ENCODE measurements around the gene ZNF768. TPM values are rescaled to one million over a fixed set of nuclear protein-coding genes. Genes with fewer than 3 reads are reported as not detected.

The ZNF768 gene
- total RNA-seq, 1 experiment from 2014 or later, result 59.7 TPM

DNA sequence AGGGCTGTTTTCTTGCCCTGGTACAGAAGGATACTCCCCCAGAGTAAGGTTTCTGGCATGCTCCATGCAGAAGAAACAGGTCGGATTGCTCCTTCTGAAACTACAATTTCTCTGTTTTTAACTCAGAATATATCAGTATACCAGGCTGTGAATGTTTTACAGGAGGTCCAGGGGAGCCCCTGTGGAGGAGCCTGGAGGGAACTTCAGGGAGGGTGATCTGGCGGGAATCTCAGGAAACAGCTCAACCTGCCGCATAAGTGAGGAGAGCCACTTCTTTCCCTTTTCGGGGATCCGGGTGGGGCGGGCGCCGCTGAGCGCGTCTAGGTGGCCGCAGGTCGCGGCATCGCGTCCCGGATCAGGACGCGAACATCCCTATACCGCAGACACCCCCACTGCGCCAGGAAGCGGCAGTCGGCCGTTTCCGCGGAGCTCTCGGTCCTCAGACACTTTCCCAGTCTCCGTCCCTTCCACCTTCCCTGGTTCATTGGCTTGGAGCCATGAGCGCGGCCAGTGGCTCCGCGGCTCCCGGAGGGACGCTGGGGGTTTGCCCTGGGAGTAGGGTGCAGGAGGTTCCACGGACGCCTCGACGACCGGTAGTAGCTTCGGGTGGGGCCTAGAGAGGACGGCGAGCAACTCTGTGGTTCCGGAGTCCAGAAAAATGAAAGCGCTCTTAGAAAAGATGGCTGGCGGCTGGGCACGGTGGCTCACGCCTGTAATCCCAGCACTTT lies 34.9 kb upstream of the ZNF768 start:
- Histone ChIP-seq H3K27ac (no peak overlapping the region), H3K27me3 (no peaks in the 10 kb centered on the region), H3K4me1 (no peaks in the 10 kb centered on the region), H3K36me3 (no peaks in the 10 kb centered on the region), H3K4me3 (no peak overlapping the region), H3K9me3 (replicated peaks) (no peaks in the 10 kb centered on the region)
- DNase-seq, result no peak

DNA sequence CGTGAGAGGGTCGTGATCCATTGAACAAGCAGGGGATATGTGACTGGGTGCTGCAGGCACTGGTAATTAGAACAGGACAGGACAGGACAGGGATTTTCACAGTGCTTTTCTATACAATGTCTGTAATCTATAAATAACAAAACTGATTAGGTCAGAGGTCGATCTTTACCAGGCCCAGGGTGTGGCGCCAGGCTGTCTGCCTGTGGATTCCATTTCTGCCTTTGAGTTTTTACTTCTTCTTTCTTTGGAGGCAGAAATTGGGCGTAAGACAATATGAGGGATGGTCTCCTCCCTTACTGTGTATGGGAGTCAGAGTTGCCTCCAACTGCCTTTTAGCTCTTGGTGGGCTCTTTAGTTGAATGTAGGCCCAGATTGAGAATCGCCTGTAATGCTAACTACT lies 33.3 kb upstream of the ZNF768 start:
- DNase-seq, result no peak
- no peak overlapping the region for H3K27ac ChIP-seq

DNA sequence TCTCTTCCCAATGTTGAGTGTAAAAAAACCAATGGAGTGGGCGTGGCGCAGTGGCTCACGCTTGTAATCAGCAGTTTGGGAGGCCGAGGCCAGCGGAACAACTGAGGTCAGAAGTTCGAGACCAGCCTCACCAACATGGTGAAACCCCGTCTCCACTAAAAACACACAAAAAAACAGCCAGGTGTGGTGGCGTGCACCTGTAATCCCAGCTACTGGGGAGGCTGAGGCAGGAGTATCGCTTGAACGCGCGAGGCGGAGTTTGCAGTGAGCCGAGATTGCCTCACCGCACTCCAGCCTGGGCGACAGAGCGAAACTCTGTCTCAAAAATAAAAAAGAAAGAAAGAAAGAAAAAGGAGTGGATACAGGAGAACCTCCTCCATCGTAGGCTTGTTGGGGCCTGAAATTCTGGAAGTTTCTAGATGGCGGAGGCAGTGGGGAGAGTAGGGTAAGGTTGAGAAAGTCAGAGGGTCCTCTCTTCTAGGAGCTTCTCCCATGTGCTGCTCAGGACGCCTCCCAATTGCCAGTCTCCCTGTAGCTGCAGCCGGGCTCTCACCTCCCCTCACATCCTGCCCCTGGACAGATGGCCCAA lies 32.5 kb upstream of the ZNF768 start:
- H3K9me3 ChIP-seq (replicated peaks), result no peaks in the 10 kb centered on the region
- no peaks in the 10 kb centered on the region for H3K27me3 ChIP-seq
- H3K4me3 ChIP-seq, result peak overlapping the region; percentile 82
- no peaks in the 10 kb centered on the region for H3K4me1 ChIP-seq
- peak overlapping the region; percentile 63 for H3K27ac ChIP-seq
- H3K36me3 ChIP-seq, result peaks cover 5% of the 10 kb centered on the region; the same call in 1 of the 2 replicates
- DNase-seq, result no peak

More for the DNA sequence above, 33.3 kb upstream of the ZNF768 start:
- Histone ChIP-seq H3K9me3 (replicated peaks) (no peaks in the 10 kb centered on the region), H3K36me3 (peaks cover 2% of the 10 kb centered on the region; the same call in 1 of the 2 replicates), H3K27me3 (no peaks in the 10 kb centered on the region), H3K4me1 (no peaks in the 10 kb centered on the region), H3K4me3 (no peak overlapping the region)

DNA sequence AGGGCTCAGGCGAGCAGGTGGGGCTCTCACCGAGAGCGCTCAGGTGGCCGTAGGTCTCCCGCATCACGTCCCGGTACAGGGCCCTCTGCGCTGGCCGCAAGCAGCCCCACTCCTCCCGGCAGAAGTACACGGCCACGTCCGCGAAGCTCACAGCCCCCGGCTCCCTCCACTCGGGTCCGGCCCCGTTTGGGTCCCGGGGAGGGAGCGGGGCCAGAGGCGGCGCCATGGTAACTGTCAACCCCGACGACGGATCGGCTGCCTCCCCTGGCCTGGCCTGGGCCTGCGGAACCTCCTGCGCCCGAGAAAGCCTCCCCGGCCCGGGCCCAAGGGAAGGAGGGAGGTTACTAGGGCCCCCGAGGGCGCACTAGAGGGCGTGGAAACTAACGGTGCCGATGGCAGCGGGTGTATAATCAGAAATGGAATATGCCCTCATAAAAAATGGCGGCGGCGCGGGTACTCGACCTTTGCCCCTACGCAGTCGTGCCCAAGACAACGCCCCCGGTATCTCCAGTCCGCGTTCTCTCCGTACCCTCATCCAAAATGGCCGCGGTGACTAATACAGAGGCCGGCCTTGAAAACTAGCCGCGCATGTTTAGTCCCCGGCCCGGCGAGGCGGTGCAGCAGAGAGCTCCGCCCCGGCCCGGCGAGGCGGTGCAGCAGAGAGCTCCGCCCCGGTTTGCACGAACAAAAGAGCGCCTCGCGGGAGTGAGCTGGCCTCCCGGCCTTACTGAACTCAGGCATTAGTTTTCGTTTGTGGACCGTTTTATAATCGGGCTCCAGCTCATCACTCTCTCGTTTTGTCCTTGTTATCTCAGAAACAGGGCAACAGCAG lies 31.8 kb upstream of the ZNF768 start, which contains the start of gene ZNF764:
TSS of gene ZNF764 (minus strand) at position 418 of the 832 bp plus-strand sequence. CDS start at position 226, 192 bp downstream.
- H3K4me3 ChIP-seq, result peak within 1 kb of the TSS; percentile 82
- DNase-seq, result peak; percentile 98 to 99
- H3K27me3 ChIP-seq, result no peaks in the 10 kb centered on the region
- peaks cover 7% of the 10 kb centered on the region; the same call in 1 of the 2 replicates for H3K36me3 ChIP-seq
- H3K4me1 ChIP-seq, result no peaks in the 10 kb centered on the region
- H3K27ac ChIP-seq, result peak within 1 kb of the TSS; percentile 63
- H3K9me3 ChIP-seq (replicated peaks), result no peaks in the 10 kb centered on the region

DNA sequence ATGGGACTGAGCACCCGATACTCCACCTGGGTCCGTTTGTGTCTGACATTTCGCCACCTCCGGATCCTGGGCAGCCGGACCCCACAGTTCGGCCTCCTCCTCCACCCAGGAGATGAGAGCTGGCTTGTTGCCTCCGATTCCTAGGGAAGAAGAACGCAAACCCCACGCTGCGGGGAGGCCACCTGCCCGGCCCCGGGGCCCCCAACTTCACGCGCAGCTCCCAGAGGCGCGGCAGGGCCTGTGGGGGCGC lies 31.3 kb upstream of the ZNF768 start:
- Histone ChIP-seq H3K36me3 (peaks cover 10% of the 10 kb centered on the region), H3K9me3 (replicated peaks) (no peaks in the 10 kb centered on the region), H3K4me3 (peak overlapping the region; percentile 82), H3K4me1 (no peaks in the 10 kb centered on the region), H3K27ac (peak overlapping the region; percentile 63), H3K27me3 (no peaks in the 10 kb centered on the region)
- peak in 1 of 2 experiments; percentile 23 for DNase-seq

DNA sequence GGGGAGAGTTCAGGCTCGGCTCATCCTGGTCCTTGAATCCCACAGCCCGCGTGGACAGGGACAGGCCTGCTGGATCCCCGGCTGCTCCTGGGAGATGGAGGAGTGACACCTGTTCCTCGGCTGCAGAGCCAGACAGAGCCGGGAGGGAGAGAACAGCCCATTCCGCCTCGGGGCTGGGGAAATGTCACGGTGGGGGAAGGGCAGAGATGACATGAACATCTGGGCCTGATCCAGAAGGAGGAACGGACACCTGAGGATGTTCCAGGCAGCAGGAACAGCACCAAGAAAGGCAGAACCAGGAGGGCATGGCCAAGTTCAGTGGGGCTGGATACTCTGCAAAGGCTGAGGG lies 29.7 kb upstream of the ZNF768 start:
- Histone ChIP-seq H3K27ac (no peak overlapping the region), H3K4me1 (no peaks in the 10 kb centered on the region), H3K36me3 (peaks cover 10% of the 10 kb centered on the region), H3K9me3 (replicated peaks) (no peaks in the 10 kb centered on the region), H3K27me3 (no peaks in the 10 kb centered on the region), H3K4me3 (no peak overlapping the region)
- DNase-seq, result peak in 1 of 2 experiments; percentile 17

DNA sequence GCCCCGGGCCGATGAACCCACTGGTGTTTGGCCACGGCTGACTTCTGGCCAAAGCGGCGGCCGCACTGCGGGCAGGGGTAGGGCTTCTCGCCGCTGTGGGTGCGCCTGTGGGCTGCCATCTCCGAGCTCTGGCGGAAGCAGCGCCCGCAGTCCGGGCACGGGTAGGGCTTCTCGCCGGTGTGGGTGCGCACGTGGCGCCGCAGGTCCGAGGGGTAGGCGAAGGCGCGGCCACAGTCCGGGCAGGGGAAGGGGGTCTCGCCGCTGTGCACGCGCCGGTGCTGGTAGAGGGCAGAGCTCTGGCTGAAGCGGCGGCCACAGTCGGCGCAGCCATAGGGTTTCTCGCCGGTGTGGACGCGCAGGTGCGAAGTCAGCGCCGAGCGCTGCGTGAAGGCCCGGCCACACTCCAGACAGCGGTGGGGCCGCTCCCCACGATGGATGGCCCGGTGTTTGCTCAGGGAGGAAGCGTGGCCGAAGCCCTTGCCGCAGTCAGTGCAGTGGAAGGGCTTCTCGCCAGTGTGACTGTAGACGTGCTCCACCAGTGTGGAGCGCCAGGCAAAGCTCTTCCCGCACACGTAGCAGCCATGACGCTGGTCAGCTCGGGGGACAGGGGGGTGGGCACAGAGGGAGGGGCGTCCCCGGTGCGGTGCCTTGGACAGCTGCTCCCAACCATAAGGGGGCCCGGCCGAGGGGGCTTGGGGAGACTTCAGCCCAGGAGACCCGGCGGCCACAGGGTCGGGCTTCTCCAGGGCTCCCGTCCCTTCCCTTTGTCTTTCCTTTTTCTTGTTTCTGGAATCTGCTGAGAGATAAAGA lies 29.2 kb upstream of the ZNF768 start:
- H3K27me3 ChIP-seq, result no peaks in the 10 kb centered on the region
- no peaks in the 10 kb centered on the region for H3K4me1 ChIP-seq
- peaks cover 10% of the 10 kb centered on the region for H3K36me3 ChIP-seq
- H3K9me3 ChIP-seq (replicated peaks), result no peaks in the 10 kb centered on the region
- H3K4me3 ChIP-seq, result no peak overlapping the region
- H3K27ac ChIP-seq, result no peak overlapping the region
- DNase-seq, result no peak

DNA sequence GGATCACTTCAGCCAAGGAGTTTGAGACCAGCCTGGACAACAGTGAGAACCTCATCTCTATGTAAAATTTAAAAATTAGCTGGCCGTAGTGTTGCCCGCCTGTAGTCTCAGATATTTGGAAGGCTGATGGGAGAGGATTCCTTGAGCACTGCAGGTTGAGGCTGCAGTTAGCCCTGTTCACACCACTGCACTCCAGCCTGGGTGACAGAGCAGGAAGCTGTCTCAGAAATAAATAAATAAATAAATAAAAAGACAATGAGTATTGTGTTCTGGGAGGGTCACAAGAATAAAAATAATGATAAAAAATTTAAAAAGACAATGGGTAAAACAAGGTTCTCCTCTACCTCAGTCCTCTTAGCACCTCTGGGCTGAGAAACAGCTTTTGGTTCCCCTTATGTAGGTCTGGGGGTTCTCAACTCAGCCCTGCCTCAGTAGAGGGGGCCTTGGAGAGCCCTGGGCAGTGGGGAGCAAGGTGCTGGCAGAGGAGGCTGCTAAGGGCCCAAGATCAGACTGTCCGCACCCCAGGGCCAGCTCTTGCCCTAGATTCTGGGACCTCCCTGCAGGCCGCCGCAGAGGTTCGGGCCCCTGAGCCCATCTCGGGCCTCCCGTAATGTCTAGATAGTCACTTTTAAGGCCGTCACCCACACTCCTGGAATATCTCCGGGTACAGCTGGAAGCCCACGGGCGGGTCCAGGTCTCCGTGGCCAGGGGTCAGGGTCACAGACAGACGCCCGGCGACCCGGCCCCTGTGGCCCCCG lies 28.4 kb upstream of the ZNF768 start:
- Histone ChIP-seq H3K27ac (no peak overlapping the region), H3K36me3 (peaks cover 10% of the 10 kb centered on the region), H3K4me3 (no peak overlapping the region), H3K4me1 (no peaks in the 10 kb centered on the region), H3K9me3 (replicated peaks) (no peaks in the 10 kb centered on the region), H3K27me3 (no peaks in the 10 kb centered on the region)
- DNase-seq, result no peak

DNA sequence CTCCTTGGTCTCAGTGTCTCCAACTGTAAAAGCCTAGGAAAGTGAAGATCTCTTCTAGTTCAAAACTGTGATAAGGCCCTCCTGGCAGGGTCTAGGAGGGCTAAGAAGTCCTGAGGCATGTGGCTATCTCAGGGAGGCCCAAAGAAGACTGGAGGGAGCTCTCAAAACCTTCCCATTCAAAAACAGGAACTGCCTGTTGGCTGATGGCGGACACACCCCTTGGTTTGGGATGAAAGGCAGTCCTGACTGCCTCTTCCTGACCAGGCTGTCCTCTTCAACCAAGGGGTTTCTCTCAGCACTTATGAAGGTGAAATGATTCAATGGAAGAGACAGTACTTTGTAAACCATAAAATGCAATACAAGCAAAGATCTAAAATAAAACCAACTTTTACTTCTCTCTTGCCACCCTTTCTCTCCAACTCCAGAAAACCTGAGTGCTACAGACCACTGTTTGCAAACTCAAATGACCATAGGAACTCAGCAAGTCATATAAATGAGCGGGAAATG lies 27.1 kb upstream of the ZNF768 start:
- DNase-seq, result no peak
- H3K27me3 ChIP-seq, result no peaks in the 10 kb centered on the region
- no peak overlapping the region for H3K4me3 ChIP-seq
- H3K9me3 ChIP-seq (replicated peaks), result no peaks in the 10 kb centered on the region
- no peaks in the 10 kb centered on the region for H3K4me1 ChIP-seq
- peaks cover 10% of the 10 kb centered on the region for H3K36me3 ChIP-seq
- H3K27ac ChIP-seq, result no peak overlapping the region

DNA sequence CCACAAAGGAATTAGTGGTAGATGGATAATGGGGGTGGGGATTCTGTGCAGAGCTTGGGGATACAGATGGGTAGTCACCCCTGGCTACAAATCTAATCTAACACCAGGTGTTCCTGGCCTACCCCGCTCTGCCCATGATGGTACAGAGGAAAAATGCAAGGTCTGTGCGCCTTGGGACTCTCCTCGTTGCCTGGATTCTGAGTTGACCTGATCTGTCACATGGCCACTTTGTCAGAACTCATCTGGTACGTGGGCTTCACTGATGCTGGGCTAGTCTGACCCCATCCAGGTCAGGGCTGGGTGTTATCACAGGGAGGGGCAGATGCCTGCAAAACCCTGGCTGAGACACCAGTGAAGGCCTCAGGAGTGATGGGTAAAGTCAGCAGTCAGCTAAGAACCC lies 26.6 kb upstream of the ZNF768 start:
- no peak for DNase-seq
- no peaks in the 10 kb centered on the region for H3K4me1 ChIP-seq

DNA sequence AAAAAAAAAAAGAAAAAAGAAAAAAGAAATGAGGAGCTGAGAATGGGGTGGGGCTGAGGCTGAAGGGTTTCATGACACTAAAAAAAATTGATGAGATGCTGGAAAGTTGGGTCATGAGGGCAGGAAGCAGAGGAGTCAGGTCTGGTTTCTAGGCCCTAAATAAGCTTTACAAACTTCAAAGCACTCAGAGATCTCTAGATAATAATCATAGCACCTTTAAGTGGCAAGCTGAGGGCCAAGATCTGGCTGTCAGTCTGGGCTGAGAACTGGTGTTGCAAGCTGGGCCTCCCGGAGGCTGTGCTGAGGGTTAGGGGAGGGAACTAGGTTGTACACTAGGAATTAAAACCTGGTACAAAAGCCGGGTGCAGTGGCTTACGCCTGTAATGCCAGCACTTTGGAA lies 25.4 kb upstream of the ZNF768 start:
- H3K4me3 ChIP-seq, result no peak overlapping the region
- H3K9me3 ChIP-seq (replicated peaks), result no peaks in the 10 kb centered on the region
- H3K27me3 ChIP-seq, result no peaks in the 10 kb centered on the region
- DNase-seq, result no peak
- H3K27ac ChIP-seq, result no peak overlapping the region
- no peaks in the 10 kb centered on the region for H3K4me1 ChIP-seq
- H3K36me3 ChIP-seq, result peaks cover 10% of the 10 kb centered on the region

More for the DNA sequence above, 26.6 kb upstream of the ZNF768 start:
- H3K4me3 ChIP-seq, result no peak overlapping the region
- peaks cover 10% of the 10 kb centered on the region for H3K36me3 ChIP-seq
- H3K9me3 ChIP-seq (replicated peaks), result no peaks in the 10 kb centered on the region
- H3K27ac ChIP-seq, result no peak overlapping the region
- no peaks in the 10 kb centered on the region for H3K27me3 ChIP-seq

DNA sequence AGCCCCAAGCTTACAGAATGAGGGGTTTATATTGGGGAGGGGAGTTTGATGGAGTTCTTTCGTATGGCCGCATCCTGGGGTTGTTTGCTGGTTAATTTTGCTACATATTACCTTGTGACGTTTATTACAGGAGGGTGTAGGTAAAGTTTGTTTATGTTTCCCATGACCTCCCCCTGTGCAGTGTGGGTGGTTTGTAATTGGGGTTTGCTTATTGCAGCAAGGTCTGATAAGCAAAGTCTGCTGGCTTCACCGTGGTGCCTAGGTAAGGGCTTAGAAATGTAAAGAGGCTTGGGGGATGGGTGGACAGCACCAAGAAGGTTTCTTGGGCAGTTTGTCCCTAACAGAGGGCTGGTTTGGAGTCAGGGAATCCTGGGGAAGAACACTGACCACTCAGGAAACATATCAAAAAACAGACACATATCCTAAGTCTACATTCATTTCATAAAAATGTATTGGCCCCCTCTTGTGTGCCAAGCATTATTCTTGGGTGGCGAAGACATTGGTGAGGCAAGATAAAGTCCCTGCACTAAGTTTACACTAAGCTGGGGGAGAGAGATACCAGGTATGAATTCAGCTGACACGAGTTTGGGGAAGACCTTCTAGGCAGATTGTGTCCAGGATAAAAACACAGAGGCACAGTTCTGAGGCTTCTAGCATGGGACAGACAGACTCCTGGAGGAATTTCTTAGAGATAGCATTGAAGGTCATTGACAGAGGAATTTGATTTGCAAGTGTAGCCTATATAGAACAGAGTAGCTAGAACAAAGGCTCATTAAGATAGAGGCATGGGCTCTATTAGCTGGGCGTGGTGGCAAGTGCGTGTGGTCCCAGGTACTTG lies 22.3 kb upstream of the ZNF768 start:
- Histone ChIP-seq H3K4me3 (no peak overlapping the region), H3K36me3 (peaks cover 4% of the 10 kb centered on the region), H3K4me1 (0 out of 2 replicates have a peak, but pooled peaks cover 2% of the 10 kb centered on the region), H3K27me3 (no peaks in the 10 kb centered on the region), H3K27ac (no peak overlapping the region), H3K9me3 (replicated peaks) (no peaks in the 10 kb centered on the region)
- no peak for DNase-seq

DNA sequence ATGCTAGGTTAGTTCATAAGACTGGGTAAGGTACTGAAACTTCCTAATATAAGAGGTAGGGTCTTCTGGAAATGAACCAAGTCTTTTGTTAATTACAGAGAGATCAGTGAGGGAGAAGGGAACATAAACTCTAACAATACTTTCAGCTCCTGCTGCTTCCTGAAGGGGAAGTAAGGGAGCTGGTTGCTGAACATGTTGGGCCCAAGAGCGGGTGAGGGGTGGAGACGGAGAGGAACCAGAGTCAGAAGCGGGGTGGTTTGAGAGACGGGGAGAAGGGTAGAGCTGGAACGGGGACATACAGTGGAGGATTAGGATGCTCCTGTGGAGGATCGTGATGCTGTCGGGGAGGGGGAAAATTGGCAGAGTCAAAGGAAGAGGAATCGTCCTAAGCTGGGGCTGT lies 19.7 kb upstream of the ZNF768 start:
- H3K27me3 ChIP-seq, result no peaks in the 10 kb centered on the region
- H3K27ac ChIP-seq, result no peak overlapping the region
- H3K9me3 ChIP-seq (replicated peaks), result no peaks in the 10 kb centered on the region
- peaks cover 8% of the 10 kb centered on the region for H3K4me1 ChIP-seq
- H3K4me3 ChIP-seq, result no peak overlapping the region
- no peaks in the 10 kb centered on the region for H3K36me3 ChIP-seq
- no peak for DNase-seq

All from SJCRH30 (cell line).